Measurements from ENCODE around the gene ASCC1.

DNA sequence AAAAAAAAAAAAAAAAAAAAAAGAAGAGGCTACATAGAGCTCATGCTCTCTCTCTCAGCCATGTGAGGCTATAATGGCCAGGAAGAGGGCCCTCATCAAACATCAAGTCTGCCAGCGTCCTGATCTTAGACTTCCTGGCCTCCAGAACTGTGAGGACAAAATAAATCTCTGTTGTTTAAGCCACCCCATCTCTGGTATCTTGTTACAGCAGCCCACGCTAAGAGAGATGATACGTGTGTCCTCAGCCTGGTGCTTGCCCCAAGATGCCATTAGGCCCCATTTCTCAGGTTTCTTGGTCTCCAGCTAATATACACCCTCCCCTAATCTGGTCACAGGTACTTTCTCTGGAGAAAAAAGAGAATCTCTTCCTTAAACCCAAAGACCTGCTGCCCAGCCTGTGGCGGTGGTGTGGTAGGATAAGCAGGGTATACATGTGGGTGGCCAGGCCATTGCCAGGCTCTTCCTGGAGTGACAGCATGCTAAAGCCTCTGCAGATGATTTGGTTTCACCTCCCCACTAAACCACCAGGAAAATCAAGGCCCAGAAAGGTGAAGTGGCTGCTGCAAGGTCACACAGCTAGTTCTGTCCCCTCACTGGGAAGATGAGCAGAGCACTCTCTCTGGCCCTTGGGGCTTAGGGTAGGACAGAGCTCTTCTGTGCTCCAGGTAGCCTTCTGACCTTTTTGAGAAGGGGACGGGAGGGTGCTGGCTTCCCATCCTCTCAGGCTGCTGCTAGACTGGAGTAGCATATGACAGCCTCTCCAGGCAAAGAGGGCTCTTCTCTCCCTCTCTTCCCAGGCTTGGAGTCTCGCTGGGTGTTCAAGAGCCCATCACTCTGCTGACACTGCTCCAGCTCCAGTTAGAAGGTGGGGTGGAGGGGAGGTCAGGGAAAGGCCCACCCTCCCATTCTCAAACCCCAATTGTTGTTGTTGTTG, 133.0 kb downstream of the ASCC1 start:
- TF ChIP-seq, protein P1, sequence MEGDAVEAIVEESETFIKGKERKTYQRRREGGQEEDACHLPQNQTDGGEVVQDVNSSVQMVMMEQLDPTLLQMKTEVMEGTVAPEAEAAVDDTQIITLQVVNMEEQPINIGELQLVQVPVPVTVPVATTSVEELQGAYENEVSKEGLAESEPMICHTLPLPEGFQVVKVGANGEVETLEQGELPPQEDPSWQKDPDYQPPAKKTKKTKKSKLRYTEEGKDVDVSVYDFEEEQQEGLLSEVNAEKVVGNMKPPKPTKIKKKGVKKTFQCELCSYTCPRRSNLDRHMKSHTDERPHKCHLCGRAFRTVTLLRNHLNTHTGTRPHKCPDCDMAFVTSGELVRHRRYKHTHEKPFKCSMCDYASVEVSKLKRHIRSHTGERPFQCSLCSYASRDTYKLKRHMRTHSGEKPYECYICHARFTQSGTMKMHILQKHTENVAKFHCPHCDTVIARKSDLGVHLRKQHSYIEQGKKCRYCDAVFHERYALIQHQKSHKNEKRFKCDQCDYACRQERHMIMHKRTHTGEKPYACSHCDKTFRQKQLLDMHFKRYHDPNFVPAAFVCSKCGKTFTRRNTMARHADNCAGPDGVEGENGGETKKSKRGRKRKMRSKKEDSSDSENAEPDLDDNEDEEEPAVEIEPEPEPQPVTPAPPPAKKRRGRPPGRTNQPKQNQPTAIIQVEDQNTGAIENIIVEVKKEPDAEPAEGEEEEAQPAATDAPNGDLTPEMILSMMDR (IDR thresholded peaks at IDR 0.05), result no peak
- no peak for TF ChIP-seq POLR2AphosphoS5 (IDR thresholded peaks at IDR 0.05)
- TF ChIP-seq POLR2A (IDR thresholded peaks at IDR 0.05), result no peak

Data from sigmoid colon (tissue), 4 donors.